Skeletal muscle satellite cell (primary cell): ENCODE results near the gene IREB2.

Source experiments
- H3K27me3 ChIP-seq: 2 replicates; pipeline ENCODE4 v1.7.0; 2013; ENCODE audit warnings: low read length; ENCODE audit not compliant: control insufficient read depth, insufficient read depth
- H3K36me3 ChIP-seq: 2 replicates; pipeline ENCODE4 v1.7.0; 2013; ENCODE audit warnings: mild to moderate bottlenecking, control low read depth, low read length; ENCODE audit not compliant: insufficient read depth
- H3K4me1 ChIP-seq: 2 replicates; pipeline ENCODE4 v1.7.0; 2013; ENCODE audit warnings: low read length; ENCODE audit not compliant: control insufficient read depth, insufficient read depth
- H3K4me2 ChIP-seq: 2 replicates; pipeline ENCODE4 v1.7.0; 2013; ENCODE audit warnings: mild to moderate bottlenecking, low read length
- H3K4me3 ChIP-seq: 2 replicates; pipeline ENCODE4 v1.7.0; 2013; ENCODE audit warnings: low read length
- H3K9ac ChIP-seq: 2 replicates; pipeline ENCODE4 v1.7.0; 2013; ENCODE audit warnings: mild to moderate bottlenecking, low read depth, low read length, moderate library complexity
- H3K9me3 ChIP-seq: replicated peaks from 2 replicates; pipeline ENCODE4 v1.7.0; 2013; ENCODE audit warnings: mild to moderate bottlenecking, control low read depth, low read length

IREB2 gene

DNA sequence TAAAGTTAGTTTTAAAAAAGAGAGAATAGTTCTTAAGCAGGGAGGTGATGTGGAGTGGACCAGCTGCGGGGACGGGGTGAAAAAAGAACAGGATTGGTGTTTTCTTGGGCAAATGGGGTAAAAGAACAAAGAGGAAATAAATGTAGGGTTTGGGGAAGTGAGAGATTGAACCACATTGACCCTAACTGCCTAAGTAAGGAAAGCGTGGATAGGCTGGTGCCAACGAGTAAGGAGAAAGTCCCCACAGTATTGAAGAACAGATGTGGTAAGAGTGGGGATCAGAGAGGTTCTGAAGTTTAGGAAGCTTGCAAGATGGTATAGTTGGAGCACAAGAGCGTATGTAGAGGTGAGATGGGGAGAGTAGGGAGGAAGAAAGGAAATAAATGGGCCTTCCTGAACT is 17.0 kb downstream of the IREB2 start:
- Histone ChIP-seq H3K4me1 (peaks cover 37% of the 10 kb centered on the region), H3K36me3 (peaks cover 1% of the 10 kb centered on the region)

GRCh38 chr15:78455749-78456148 is 17.7 kb downstream of the IREB2 start:
- no peaks in the 10 kb centered on the region for H3K9me3 ChIP-seq
- H3K9ac ChIP-seq = no peak overlapping the region
- no peak overlapping the region for H3K4me2 ChIP-seq
- no peak overlapping the region for H3K4me3 ChIP-seq
- peaks cover 37% of the 10 kb centered on the region for H3K4me1 ChIP-seq
- H3K27me3 ChIP-seq = no peaks in the 10 kb centered on the region
- no peaks in the 10 kb centered on the region for H3K36me3 ChIP-seq

More for the DNA sequence above, 17.0 kb downstream of the IREB2 start:
- H3K9me3 ChIP-seq = no peaks in the 10 kb centered on the region
- no peak overlapping the region for H3K9ac ChIP-seq
- no peak overlapping the region for H3K4me3 ChIP-seq
- no peak overlapping the region for H3K4me2 ChIP-seq
- no peaks in the 10 kb centered on the region for H3K27me3 ChIP-seq

- H3K9me3 ChIP-seq = no peaks in the 10 kb centered on the region
- peak overlapping the region; percentile 73 for H3K4me2 ChIP-seq
- peaks cover 43% of the 10 kb centered on the region for H3K4me1 ChIP-seq
- no peak overlapping the region for H3K9ac ChIP-seq
- no peaks in the 10 kb centered on the region for H3K27me3 ChIP-seq
- no peak overlapping the region for H3K4me3 ChIP-seq
- no peaks in the 10 kb centered on the region for H3K36me3 ChIP-seq
These were observed 18.4 kb downstream of the IREB2 start for GRCh38 chr15:78456426-78456825.

DNA sequence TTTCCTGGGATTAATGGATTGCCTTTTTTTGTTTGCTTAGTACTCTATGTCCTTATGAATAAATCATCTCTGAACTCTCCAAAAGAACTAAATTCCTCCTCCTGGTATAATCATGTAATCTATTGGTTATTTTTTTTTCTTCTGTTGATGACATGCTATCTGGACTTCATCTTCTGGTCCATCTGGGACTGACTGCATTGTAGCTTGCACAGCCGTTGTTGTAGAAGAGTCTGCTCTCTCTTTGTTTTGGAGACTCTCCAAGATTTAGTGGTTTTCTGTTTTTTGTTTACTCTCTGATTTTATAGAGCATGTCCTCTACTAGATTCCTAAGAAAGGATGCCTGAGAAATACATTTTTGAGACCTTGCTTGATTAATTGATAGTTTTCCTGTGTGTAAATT is 19.1 kb downstream of the IREB2 start:
- peak overlapping the region; percentile 73 for H3K4me2 ChIP-seq
- peaks cover 45% of the 10 kb centered on the region for H3K4me1 ChIP-seq
- H3K36me3 ChIP-seq = no peaks in the 10 kb centered on the region
- no peaks in the 10 kb centered on the region for H3K27me3 ChIP-seq
- H3K4me3 ChIP-seq = no peak overlapping the region
- H3K9me3 ChIP-seq = no peaks in the 10 kb centered on the region
- peak overlapping the region; percentile 26 for H3K9ac ChIP-seq

GRCh38 chr15:78460737-78461136 is 22.7 kb downstream of the IREB2 start:
- H3K9me3 ChIP-seq = no peaks in the 10 kb centered on the region
- no peaks in the 10 kb centered on the region for H3K27me3 ChIP-seq
- H3K9ac ChIP-seq = no peak overlapping the region
- peaks cover 36% of the 10 kb centered on the region for H3K4me1 ChIP-seq
- peaks cover 23% of the 10 kb centered on the region for H3K36me3 ChIP-seq
- no peak overlapping the region for H3K4me3 ChIP-seq
- H3K4me2 ChIP-seq = no peak overlapping the region

GRCh38 chr15:78461171-78461888 is 23.3 kb downstream of the IREB2 start:
- Histone ChIP-seq H3K4me3 (no peak overlapping the region), H3K9me3 (no peaks in the 10 kb centered on the region), H3K4me1 (peaks cover 30% of the 10 kb centered on the region), H3K27me3 (no peaks in the 10 kb centered on the region), H3K9ac (no peak overlapping the region), H3K36me3 (peaks cover 26% of the 10 kb centered on the region), H3K4me2 (no peak overlapping the region)

GRCh38 chr15:78469031-78469430 is 31.0 kb downstream of the IREB2 start:
- H3K27me3 ChIP-seq = no peaks in the 10 kb centered on the region
- peaks cover 81% of the 10 kb centered on the region for H3K36me3 ChIP-seq
- H3K4me1 ChIP-seq = no peaks in the 10 kb centered on the region
- H3K4me2 ChIP-seq = no peak overlapping the region
- no peak overlapping the region for H3K9ac ChIP-seq
- H3K9me3 ChIP-seq = no peaks in the 10 kb centered on the region
- H3K4me3 ChIP-seq = no peak overlapping the region

DNA sequence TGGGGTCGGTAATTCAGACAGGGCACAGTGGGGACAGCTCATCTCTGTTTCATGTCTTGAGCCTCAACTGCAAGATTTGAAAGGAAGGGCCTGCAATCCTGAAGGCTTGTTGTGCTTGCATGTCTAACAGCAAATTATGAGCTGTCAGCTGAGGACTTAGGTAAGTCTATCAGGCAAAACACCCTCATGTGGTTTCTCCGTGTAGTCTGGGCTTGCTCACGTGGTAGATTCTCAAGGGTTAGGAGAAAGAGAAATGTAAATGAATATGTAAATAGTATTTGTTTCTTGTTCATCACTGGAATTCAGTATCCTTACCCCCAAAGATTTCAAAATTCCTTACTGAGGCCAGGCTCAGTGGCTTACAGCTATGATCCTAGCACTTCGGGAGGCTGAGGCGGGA is 39.3 kb downstream of the IREB2 start:
- H3K4me3 ChIP-seq = no peak overlapping the region
- no peaks in the 10 kb centered on the region for H3K4me1 ChIP-seq
- no peaks in the 10 kb centered on the region for H3K9me3 ChIP-seq
- H3K4me2 ChIP-seq = no peak overlapping the region
- H3K9ac ChIP-seq = no peak overlapping the region
- H3K27me3 ChIP-seq = no peaks in the 10 kb centered on the region
- H3K36me3 ChIP-seq = peaks cover 68% of the 10 kb centered on the region

DNA sequence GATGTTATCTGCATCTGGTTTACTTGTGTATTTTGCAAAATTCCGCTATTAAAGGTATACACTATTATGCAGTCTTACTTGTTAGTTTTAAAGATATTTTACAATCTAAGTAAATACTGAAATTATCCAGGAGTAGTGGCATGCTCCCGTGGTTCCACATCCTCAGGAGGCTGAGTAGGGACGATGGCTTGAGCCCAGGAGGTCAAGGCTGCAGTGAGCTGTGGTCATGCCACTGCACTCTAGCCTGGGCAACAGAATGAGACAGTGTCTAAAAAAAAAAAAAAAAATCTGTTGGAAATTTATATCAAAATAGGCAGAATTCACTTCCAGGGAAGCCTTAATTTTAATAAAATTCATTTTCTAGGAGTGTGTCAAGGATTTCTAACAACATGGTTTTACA is 41.6 kb downstream of the IREB2 start:
- Histone ChIP-seq H3K4me2 (no peak overlapping the region), H3K9me3 (no peaks in the 10 kb centered on the region), H3K4me3 (no peak overlapping the region), H3K27me3 (no peaks in the 10 kb centered on the region), H3K4me1 (no peaks in the 10 kb centered on the region), H3K9ac (no peak overlapping the region), H3K36me3 (peaks cover 64% of the 10 kb centered on the region)

- H3K36me3 ChIP-seq = peaks cover 57% of the 10 kb centered on the region
- H3K4me1 ChIP-seq = peaks cover 7% of the 10 kb centered on the region
- H3K4me3 ChIP-seq = no peak overlapping the region
- no peak overlapping the region for H3K4me2 ChIP-seq
- no peaks in the 10 kb centered on the region for H3K9me3 ChIP-seq
- H3K9ac ChIP-seq = no peak overlapping the region
- no peaks in the 10 kb centered on the region for H3K27me3 ChIP-seq
These were observed 43.9 kb downstream of the IREB2 start for GRCh38 chr15:78481917-78482316.

- Histone ChIP-seq H3K4me3 (no peak overlapping the region), H3K9me3 (no peaks in the 10 kb centered on the region), H3K9ac (no peak overlapping the region), H3K4me1 (peaks cover 5% of the 10 kb centered on the region), H3K4me2 (no peak overlapping the region), H3K27me3 (no peaks in the 10 kb centered on the region), H3K36me3 (peaks cover 86% of the 10 kb centered on the region)
These were observed 54.9 kb downstream of the IREB2 start for GRCh38 chr15:78492872-78493271.

GRCh38 chr15:78501857-78502256 is 63.8 kb downstream of the IREB2 start:
- H3K4me3 ChIP-seq = no peak overlapping the region
- no peak overlapping the region for H3K4me2 ChIP-seq
- no peaks in the 10 kb centered on the region for H3K4me1 ChIP-seq
- peaks cover 26% of the 10 kb centered on the region for H3K36me3 ChIP-seq
- no peaks in the 10 kb centered on the region for H3K9me3 ChIP-seq
- H3K27me3 ChIP-seq = no peaks in the 10 kb centered on the region
- H3K9ac ChIP-seq = no peak overlapping the region
